Measurements from ENCODE around the gene RAB28. TPM values are rescaled to one million over a fixed set of nuclear protein-coding genes. Genes with fewer than 3 reads are reported as not detected.

Gene RAB28
- total RNA-seq, 1 donor from 2014 or later = 17.9 TPM

GRCh38 chr4:13476915-13477314, 7.2 kb downstream of the RAB28 start:
- Histone ChIP-seq H3K4me1 (peaks cover 6% of the 10 kb centered on the region), H3K36me3 (no peaks in the 10 kb centered on the region), H3K27ac (no peak overlapping the region), H3K27me3 (no peaks in the 10 kb centered on the region), H3K4me3 (no peak overlapping the region), H3K9me3 (no peaks in the 10 kb centered on the region)
- intact Hi-C loops (cut with DNase I) = no loop called here
- ATAC-seq = no peak
- no peak for TF ChIP-seq CTCF (IDR thresholded peaks at IDR 0.05)
- no peak for DNase-seq

GRCh38 chr4:13476152-13476551, 8.0 kb downstream of the RAB28 start:
- ATAC-seq (no peak), DNase-seq (no peak)
- Histone ChIP-seq H3K27ac (no peak overlapping the region), H3K4me1 (no peaks in the 10 kb centered on the region), H3K4me3 (no peak overlapping the region), H3K36me3 (no peaks in the 10 kb centered on the region), H3K27me3 (no peaks in the 10 kb centered on the region), H3K9me3 (no peaks in the 10 kb centered on the region)
- no peak for TF ChIP-seq CTCF (IDR thresholded peaks at IDR 0.05)
- intact Hi-C loops (cut with DNase I) = no loop called here

GRCh38 chr4:13471400-13471799, 12.7 kb downstream of the RAB28 start:
- DNase-seq (no peak), ATAC-seq (no peak)
- no peak for TF ChIP-seq CTCF (IDR thresholded peaks at IDR 0.05)
- Histone ChIP-seq H3K9me3 (no peaks in the 10 kb centered on the region), H3K4me1 (no peaks in the 10 kb centered on the region), H3K27ac (no peak overlapping the region), H3K36me3 (no peaks in the 10 kb centered on the region), H3K4me3 (no peak overlapping the region), H3K27me3 (no peaks in the 10 kb centered on the region)
- intact Hi-C loops (cut with DNase I) = no loop called here

GRCh38 chr4:13470379-13470778, 13.8 kb downstream of the RAB28 start:
- Histone ChIP-seq H3K9me3 (no peaks in the 10 kb centered on the region), H3K36me3 (no peaks in the 10 kb centered on the region), H3K27me3 (no peaks in the 10 kb centered on the region), H3K4me1 (no peaks in the 10 kb centered on the region), H3K27ac (no peak overlapping the region), H3K4me3 (no peak overlapping the region)
- ATAC-seq (no peak), DNase-seq (no peak)
- TF ChIP-seq CTCF (IDR thresholded peaks at IDR 0.05) = no peak
- intact Hi-C loops (cut with DNase I) = no loop called here

GRCh38 chr4:13464973-13465372, 19.2 kb downstream of the RAB28 start:
- TF ChIP-seq CTCF (IDR thresholded peaks at IDR 0.05) = no peak
- Histone ChIP-seq H3K36me3 (peaks cover 4% of the 10 kb centered on the region), H3K27me3 (no peaks in the 10 kb centered on the region), H3K9me3 (no peaks in the 10 kb centered on the region), H3K27ac (no peak overlapping the region), H3K4me3 (no peak overlapping the region), H3K4me1 (no peaks in the 10 kb centered on the region)
- DNase-seq (no peak), ATAC-seq (no peak)
- intact Hi-C loops (cut with DNase I) = no loop called here

GRCh38 chr4:13464543-13464942, 19.6 kb downstream of the RAB28 start:
- H3K27me3 ChIP-seq = no peaks in the 10 kb centered on the region

More at GRCh38 chr4:13464543-13464942, 19.6 kb downstream of the RAB28 start:
- no peaks in the 10 kb centered on the region for H3K4me1 ChIP-seq
- H3K9me3 ChIP-seq = no peaks in the 10 kb centered on the region
- peaks cover 4% of the 10 kb centered on the region for H3K36me3 ChIP-seq
- H3K27ac ChIP-seq = no peak overlapping the region
- ATAC-seq = no peak
- DNase-seq = no peak
- intact Hi-C loops (cut with DNase I) = no loop called here
- no peak overlapping the region for H3K4me3 ChIP-seq
- TF ChIP-seq CTCF (IDR thresholded peaks at IDR 0.05) = no peak
